ENCODE results near the gene ALPP. TPM values are rescaled to one million over a fixed set of nuclear protein-coding genes. Genes with fewer than 3 reads are reported as not detected.

ALPP gene
- total RNA-seq, 1 experiment from 2014 or later: 0.20 TPM

- Mint-ChIP-seq H3K9me3 (peaks cover 2 to 3% of the 10 kb centered on the region in 2 experiments; a peak in 2 of 5 replicates), H3K4me3 (peak overlapping the region; percentile 64 to 78), H3K27me3 (ENCODE audit: low read depth) (peaks cover 87% of the 10 kb centered on the region), H3K27ac (no peak overlapping the region), H3K36me3 (ENCODE audit: insufficient read depth in 1 of 3, low read depth in 3 of 3) (peaks cover 1 to 43% (median 9%) of the 10 kb centered on the region in 3 experiments; a peak in 5 of 7 replicates), H3K4me1 (peaks cover 30 to 36% of the 10 kb centered on the region in 2 experiments)
- Histone ChIP-seq H2AK5ac (ENCODE audit: insufficient read length, low read length) (no peak overlapping the region), H2BK5ac (ENCODE audit: insufficient read length, low read length) (no peak overlapping the region), H3K4me1 (ENCODE audit: insufficient read depth, low read length) (no peaks in the 10 kb centered on the region), H4K8ac (replicated peaks; ENCODE audit: insufficient read length, low read depth, low read length) (no peak overlapping the region), H3K27ac (ENCODE audit: insufficient read length, low read depth, low read length) (no peak overlapping the region), H3K27me3 (ENCODE audit: insufficient read depth, low read length) (peaks cover 38% of the 10 kb centered on the region; the same call in 1 of the 2 replicates), H2BK120ac (ENCODE audit: low read depth, low read length, poor library complexity, severe bottlenecking) (no peak overlapping the region), H3K56ac (ENCODE audit: insufficient read length, low read depth, low read length) (no peak overlapping the region), H2BK15ac (ENCODE audit: low read depth, low read length) (no peak overlapping the region; the same call in 1 of the 2 replicates), H3K4me2 (ENCODE audit: insufficient read depth, insufficient read length, low read length) (peak overlapping the region; percentile 71), H3K79me2 (ENCODE audit: insufficient read depth, low read length) (no peaks in the 10 kb centered on the region), H3K9me3 (ENCODE audit: control insufficient read depth, low read depth, low read length) (no peaks in the 10 kb centered on the region), H3T11ph (ENCODE audit: low read length) (no peak overlapping the region), H4K91ac (ENCODE audit: insufficient read length, low read depth, low read length) (no peak overlapping the region), H3K23me2 (ENCODE audit: insufficient read length, low read depth, low read length, poor library complexity, severe bottlenecking) (peaks cover 23% of the 10 kb centered on the region), H2AFZ (ENCODE audit: low read length) (no peak overlapping the region), H2BK12ac (ENCODE audit: insufficient read length, low read depth, low read length) (no peak overlapping the region), H2BK20ac (ENCODE audit: low read depth, low read length, poor library complexity, severe bottlenecking) (no peak overlapping the region), H4K20me1 (ENCODE audit: control insufficient read depth, insufficient read depth, insufficient read length) (no peaks in the 10 kb centered on the region), H3K9ac (ENCODE audit: extremely low read depth, insufficient read length, low read length) (peak overlapping the region; percentile 31), H3K18ac (ENCODE audit: insufficient read length, low read depth, low read length) (peak overlapping the region; percentile 73), H3K79me1 (ENCODE audit: insufficient read depth, low read depth, low read length, poor library complexity, severe bottlenecking) (no peaks in the 10 kb centered on the region), H3K14ac (ENCODE audit: insufficient read depth, low read length) (peak overlapping the region; percentile 69), H3K4ac (ENCODE audit: low read depth, low read length) (no peak overlapping the region), H3K23ac (ENCODE audit: insufficient read length, low read depth, low read length) (no peak overlapping the region), H4K5ac (ENCODE audit: insufficient read length, low read depth, low read length) (no peak overlapping the region)
- no peak for TF ChIP-seq CTCF (conservative IDR thresholded peaks at IDR 0.05)
- no peak for DNase-seq
- no CpG with 5 or more reads among the region's 42 CpGs for WGBS (ENCODE audit: extremely low coverage, insufficient read length, low lambda C conversion rate)
Observed at GRCh38 chr2:232388324-232388891, 9.9 kb downstream of the ALPP start.

Measured in H9 (cell line).